ENCODE data around the gene MLXIPL. TPM values are rescaled to one million over a fixed set of nuclear protein-coding genes. Genes with fewer than 3 reads are reported as not detected.
"Not testable (repeated sequence)": the region's sequence is repeated elsewhere in the genome, so short reads cannot be mapped to it uniquely, and the experiment has no call there.

Gene MLXIPL
- polyA plus RNA-seq, 1 donor from 2014 or later: 1.8 TPM

DNA sequence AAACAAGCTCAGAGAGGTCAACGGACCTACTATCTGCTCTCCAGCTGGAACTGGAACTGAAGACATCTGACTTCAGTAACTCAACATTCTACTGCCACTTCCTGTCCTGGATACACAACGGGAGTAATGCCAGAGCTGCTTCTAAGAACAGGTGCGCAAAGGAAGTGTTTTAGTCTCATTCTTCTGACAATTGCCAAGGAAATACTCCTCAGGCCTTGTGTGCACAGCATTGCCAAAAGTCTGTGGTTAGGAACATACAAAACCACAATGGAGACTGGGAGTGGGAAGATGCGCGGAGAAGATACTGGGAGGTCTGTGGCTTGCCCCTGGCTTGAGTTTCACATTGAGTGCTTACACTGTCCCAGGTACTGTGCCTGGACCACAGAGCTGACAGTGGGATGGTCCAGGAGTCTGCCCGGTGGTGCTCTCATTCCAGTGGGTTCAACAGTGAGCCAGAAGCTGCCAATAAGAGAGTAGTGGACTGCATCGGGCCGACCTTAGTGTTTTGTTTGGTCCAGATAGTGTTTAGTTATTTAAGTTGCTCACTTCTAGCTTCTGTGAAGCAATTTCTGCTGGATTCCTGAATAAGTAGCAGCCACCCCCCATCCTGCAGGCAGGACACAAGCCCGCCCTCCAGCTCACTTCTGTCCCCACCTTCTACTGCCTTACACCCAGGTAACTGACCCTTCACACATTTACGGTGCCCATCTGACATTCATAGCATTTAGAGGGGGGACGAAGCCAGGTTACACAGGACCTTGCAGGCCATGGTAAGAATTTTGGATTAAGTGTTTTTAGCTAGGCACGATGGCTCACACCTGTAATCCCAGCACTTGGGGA lies 56.3 kb downstream of the MLXIPL start:
- TF ChIP-seq TAF1 (IDR thresholded peaks at IDR 0.05; ENCODE audit: low read depth): no peak
- TF ChIP-seq, protein P1, sequence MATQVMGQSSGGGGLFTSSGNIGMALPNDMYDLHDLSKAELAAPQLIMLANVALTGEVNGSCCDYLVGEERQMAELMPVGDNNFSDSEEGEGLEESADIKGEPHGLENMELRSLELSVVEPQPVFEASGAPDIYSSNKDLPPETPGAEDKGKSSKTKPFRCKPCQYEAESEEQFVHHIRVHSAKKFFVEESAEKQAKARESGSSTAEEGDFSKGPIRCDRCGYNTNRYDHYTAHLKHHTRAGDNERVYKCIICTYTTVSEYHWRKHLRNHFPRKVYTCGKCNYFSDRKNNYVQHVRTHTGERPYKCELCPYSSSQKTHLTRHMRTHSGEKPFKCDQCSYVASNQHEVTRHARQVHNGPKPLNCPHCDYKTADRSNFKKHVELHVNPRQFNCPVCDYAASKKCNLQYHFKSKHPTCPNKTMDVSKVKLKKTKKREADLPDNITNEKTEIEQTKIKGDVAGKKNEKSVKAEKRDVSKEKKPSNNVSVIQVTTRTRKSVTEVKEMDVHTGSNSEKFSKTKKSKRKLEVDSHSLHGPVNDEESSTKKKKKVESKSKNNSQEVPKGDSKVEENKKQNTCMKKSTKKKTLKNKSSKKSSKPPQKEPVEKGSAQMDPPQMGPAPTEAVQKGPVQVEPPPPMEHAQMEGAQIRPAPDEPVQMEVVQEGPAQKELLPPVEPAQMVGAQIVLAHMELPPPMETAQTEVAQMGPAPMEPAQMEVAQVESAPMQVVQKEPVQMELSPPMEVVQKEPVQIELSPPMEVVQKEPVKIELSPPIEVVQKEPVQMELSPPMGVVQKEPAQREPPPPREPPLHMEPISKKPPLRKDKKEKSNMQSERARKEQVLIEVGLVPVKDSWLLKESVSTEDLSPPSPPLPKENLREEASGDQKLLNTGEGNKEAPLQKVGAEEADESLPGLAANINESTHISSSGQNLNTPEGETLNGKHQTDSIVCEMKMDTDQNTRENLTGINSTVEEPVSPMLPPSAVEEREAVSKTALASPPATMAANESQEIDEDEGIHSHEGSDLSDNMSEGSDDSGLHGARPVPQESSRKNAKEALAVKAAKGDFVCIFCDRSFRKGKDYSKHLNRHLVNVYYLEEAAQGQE (IDR thresholded peaks at IDR 0.05; ENCODE audit: borderline replicate concordance): no peak
- TF ChIP-seq POLR2AphosphoS5 (IDR thresholded peaks at IDR 0.05): no peak
- TF ChIP-seq EZH2 (IDR thresholded peaks at IDR 0.05; ENCODE audit: borderline replicate concordance, insufficient read depth, low read length, poor library complexity, severe bottlenecking): no peak
- TF ChIP-seq SMC3 (conservative IDR thresholded peaks at IDR 0.05; ENCODE audit: poor library complexity): no peak
- TF ChIP-seq MXI1 (conservative IDR thresholded peaks at IDR 0.05; ENCODE audit: poor library complexity, severe bottlenecking): no peak
- TF ChIP-seq RAD21 (conservative IDR thresholded peaks at IDR 0.05): no peak
- TF ChIP-seq, protein P2, sequence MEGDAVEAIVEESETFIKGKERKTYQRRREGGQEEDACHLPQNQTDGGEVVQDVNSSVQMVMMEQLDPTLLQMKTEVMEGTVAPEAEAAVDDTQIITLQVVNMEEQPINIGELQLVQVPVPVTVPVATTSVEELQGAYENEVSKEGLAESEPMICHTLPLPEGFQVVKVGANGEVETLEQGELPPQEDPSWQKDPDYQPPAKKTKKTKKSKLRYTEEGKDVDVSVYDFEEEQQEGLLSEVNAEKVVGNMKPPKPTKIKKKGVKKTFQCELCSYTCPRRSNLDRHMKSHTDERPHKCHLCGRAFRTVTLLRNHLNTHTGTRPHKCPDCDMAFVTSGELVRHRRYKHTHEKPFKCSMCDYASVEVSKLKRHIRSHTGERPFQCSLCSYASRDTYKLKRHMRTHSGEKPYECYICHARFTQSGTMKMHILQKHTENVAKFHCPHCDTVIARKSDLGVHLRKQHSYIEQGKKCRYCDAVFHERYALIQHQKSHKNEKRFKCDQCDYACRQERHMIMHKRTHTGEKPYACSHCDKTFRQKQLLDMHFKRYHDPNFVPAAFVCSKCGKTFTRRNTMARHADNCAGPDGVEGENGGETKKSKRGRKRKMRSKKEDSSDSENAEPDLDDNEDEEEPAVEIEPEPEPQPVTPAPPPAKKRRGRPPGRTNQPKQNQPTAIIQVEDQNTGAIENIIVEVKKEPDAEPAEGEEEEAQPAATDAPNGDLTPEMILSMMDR (IDR thresholded peaks at IDR 0.05; ENCODE audit: poor library complexity, severe bottlenecking): no peak
- no peak for TF ChIP-seq EP300 (conservative IDR thresholded peaks at IDR 0.05; ENCODE audit: poor library complexity, severe bottlenecking)
- H4K20me1 ChIP-seq (ENCODE audit: insufficient read depth): no peaks in the 10 kb centered on the region
- no peaks in the 10 kb centered on the region for H3F3A ChIP-seq (ENCODE audit: insufficient read depth, low read length, poor library complexity, severe bottlenecking)
- H3K9me2 ChIP-seq (ENCODE audit: insufficient read depth, low read length): no peaks in the 10 kb centered on the region
- no peak overlapping the region for H3K27ac ChIP-seq (ENCODE audit: low read length)
- H3K9me3 ChIP-seq (ENCODE audit: low read length): no peaks in the 10 kb centered on the region
- no peaks in the 10 kb centered on the region for H3K27me3 ChIP-seq (ENCODE audit: insufficient read depth, low read depth, low read length)
- H3K36me3 ChIP-seq (ENCODE audit: insufficient read depth, low read length): no peaks in the 10 kb centered on the region
- H3K4me3 ChIP-seq (ENCODE audit: low read length): no peak overlapping the region
- H3K79me2 ChIP-seq (replicated peaks; ENCODE audit: insufficient read depth, low read length): no peaks in the 10 kb centered on the region
- no peak overlapping the region for H3K9ac ChIP-seq (ENCODE audit: low read length)
- no peak overlapping the region for H2AFZ ChIP-seq (ENCODE audit: low read depth, low read length)
- no peak overlapping the region for H3K4me2 ChIP-seq (ENCODE audit: low read length)

DNA sequence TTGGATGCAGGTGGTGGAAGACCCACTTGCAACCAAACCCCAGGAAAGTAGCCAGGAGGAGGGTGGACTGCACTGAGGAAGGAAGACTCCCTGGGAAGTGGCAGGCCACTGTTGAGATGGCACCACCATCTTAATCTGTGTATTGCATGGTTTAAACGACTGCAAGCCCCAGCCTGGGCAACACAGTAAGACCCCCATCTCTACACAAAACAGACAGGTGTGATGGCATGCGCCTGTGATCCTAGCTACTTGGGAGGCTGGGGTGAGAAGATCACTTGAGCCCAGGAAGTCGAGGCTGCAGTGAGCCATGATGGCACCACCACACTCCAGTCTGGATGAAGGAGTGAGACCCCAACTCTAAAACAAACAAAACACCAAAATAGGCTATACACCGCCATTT lies 57.2 kb downstream of the MLXIPL start:
- Histone ChIP-seq H3K27me3 (ENCODE audit: insufficient read depth, low read depth, low read length) (no peaks in the 10 kb centered on the region), H3K4me2 (ENCODE audit: low read length) (no peak overlapping the region), H3K9ac (ENCODE audit: low read length) (no peak overlapping the region), H3K9me2 (ENCODE audit: insufficient read depth, low read length) (no peaks in the 10 kb centered on the region), H3F3A (ENCODE audit: insufficient read depth, low read length, poor library complexity, severe bottlenecking) (no peaks in the 10 kb centered on the region), H3K4me3 (ENCODE audit: low read length) (no peak overlapping the region), H3K79me2 (replicated peaks; ENCODE audit: insufficient read depth, low read length) (no peaks in the 10 kb centered on the region), H3K9me3 (ENCODE audit: low read length) (no peaks in the 10 kb centered on the region), H2AFZ (ENCODE audit: low read depth, low read length) (no peak overlapping the region), H4K20me1 (ENCODE audit: insufficient read depth) (no peaks in the 10 kb centered on the region), H3K27ac (ENCODE audit: low read length) (no peak overlapping the region), H3K36me3 (ENCODE audit: insufficient read depth, low read length) (no peaks in the 10 kb centered on the region)
- TF ChIP-seq SMC3 (conservative IDR thresholded peaks at IDR 0.05; ENCODE audit: poor library complexity) (no peak), POLR2AphosphoS5 (IDR thresholded peaks at IDR 0.05) (no peak), RAD21 (conservative IDR thresholded peaks at IDR 0.05) (no peak), MXI1 (conservative IDR thresholded peaks at IDR 0.05; ENCODE audit: poor library complexity, severe bottlenecking) (no peak), EZH2 (IDR thresholded peaks at IDR 0.05; ENCODE audit: borderline replicate concordance, insufficient read depth, low read length, poor library complexity, severe bottlenecking) (no peak), EP300 (conservative IDR thresholded peaks at IDR 0.05; ENCODE audit: poor library complexity, severe bottlenecking) (no peak)

DNA sequence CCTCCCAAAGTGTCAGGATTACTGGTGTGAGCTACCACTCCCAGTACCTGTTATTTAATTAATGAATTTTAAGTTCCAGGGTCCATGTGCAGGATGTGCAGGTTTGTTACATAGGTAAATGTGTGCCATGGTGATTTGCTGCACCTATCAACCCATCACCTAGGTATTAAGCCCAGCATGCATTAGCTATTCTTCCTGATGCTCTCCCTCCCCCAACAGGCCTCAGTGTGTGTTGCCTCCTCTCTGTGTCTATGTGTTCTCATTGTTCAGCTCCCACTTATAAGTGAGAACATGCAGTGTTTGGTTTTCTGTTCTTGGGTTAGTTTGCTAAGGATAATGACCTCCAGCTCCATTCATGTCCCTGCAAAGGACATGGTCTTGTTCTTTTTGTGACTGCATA lies 57.9 kb downstream of the MLXIPL start:
- H3K79me2 ChIP-seq (replicated peaks; ENCODE audit: insufficient read depth, low read length); H3K4me2 ChIP-seq (ENCODE audit: low read length): not testable (repeated sequence)

More for the DNA sequence above, 57.9 kb downstream of the MLXIPL start:
- H3K4me3 ChIP-seq (ENCODE audit: low read length); H3K36me3 ChIP-seq (ENCODE audit: insufficient read depth, low read length); H3F3A ChIP-seq (ENCODE audit: insufficient read depth, low read length, poor library complexity, severe bottlenecking); H3K27ac ChIP-seq (ENCODE audit: low read length); H3K27me3 ChIP-seq (ENCODE audit: insufficient read depth, low read depth, low read length); H3K9me3 ChIP-seq (ENCODE audit: low read length); H3K9ac ChIP-seq (ENCODE audit: low read length); H4K20me1 ChIP-seq (ENCODE audit: insufficient read depth); H2AFZ ChIP-seq (ENCODE audit: low read depth, low read length); H3K9me2 ChIP-seq (ENCODE audit: insufficient read depth, low read length): not testable (repeated sequence)

Measured in neural cell (in vitro differentiated cells).